ENCODE results near the gene DIP2C. TPM values are rescaled to one million over a fixed set of nuclear protein-coding genes. Genes with fewer than 3 reads are reported as not detected.
"Not testable (repeated sequence)": the region's sequence is repeated elsewhere in the genome, so short reads cannot be mapped to it uniquely, and the experiment has no call there.

DIP2C gene
- total RNA-seq, 3 donors from 2014 or later = 0.20 to 0.27 (median 0.26) TPM

DNA sequence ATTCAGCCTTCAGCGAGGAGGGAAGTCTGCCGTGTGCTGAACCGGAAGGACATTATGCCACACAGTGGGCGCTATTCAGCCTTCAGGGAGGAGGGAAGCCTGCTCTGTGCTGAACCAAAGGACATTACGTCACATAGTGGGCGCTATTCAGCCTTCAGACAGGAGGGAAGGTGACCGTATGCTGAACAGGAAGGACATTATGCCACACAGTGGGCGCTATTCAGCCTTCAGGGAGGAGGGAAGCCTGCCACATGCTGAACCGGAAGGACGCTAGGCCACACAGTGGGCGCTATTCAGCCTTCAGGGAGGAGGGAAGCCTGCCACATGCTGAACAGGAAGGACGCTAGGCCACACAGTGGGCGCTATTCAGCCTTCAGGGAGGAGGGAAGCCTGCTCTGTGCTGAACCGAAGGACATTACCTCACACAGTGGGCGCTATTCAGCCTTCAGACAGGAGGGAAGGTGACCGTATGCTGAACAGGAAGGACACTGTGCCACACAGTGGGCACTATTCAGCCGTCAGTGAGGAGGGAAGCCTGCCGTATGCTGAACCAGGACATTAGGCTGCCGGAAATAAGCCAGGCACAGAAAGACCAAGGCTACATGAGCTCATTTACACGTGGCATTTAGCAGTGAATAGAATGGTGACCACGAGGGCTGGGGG is 294.9 kb downstream of the DIP2C start:
- not testable (repeated sequence) for H3K36me3 Mint-ChIP-seq (ENCODE audit: insufficient read depth); ATAC-seq; H3K4me3 Mint-ChIP-seq; H3K4me1 Mint-ChIP-seq (ENCODE audit: low read depth); H3K27me3 Mint-ChIP-seq (ENCODE audit: low read depth); DNase-seq; H3K9me3 Mint-ChIP-seq

DNA sequence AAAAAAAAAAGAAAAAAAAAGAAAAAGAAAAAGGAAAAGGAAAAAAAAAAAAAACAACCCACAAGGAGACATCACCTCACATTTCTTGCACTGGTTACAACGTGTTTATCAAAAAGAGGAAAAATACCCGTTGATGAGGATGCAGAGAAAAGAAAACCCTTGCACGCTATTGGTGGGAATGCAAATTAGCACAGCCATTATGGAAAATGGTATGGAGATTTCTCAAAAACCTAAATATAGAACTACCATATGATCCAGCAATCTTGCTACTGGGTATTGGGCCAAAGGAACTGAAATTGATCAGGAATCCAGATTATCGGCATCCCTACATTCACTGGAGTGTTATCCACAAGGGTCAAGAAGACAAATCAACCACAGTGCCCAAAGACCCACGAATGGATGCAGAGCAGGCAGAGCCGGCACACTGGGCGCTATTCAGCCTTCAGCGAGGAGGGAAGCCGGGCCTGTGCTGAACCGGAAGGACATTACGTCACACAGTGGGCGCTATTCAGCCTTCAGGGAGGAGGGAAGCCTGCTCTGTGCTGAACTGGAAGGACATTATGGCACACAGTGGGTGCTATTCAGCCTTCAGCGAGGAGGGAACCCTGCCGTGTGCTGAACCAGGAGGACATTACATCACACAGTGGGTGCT is 295.6 kb downstream of the DIP2C start:
- ATAC-seq = no peak
- Mint-ChIP-seq H3K4me3 (no peak overlapping the region), H3K27me3 (ENCODE audit: low read depth) (no peaks in the 10 kb centered on the region), H3K4me1 (ENCODE audit: low read depth) (no peaks in the 10 kb centered on the region), H3K9me3 (no peaks in the 10 kb centered on the region), H3K36me3 (ENCODE audit: insufficient read depth) (no peaks in the 10 kb centered on the region)
- DNase-seq = no peak

DNA sequence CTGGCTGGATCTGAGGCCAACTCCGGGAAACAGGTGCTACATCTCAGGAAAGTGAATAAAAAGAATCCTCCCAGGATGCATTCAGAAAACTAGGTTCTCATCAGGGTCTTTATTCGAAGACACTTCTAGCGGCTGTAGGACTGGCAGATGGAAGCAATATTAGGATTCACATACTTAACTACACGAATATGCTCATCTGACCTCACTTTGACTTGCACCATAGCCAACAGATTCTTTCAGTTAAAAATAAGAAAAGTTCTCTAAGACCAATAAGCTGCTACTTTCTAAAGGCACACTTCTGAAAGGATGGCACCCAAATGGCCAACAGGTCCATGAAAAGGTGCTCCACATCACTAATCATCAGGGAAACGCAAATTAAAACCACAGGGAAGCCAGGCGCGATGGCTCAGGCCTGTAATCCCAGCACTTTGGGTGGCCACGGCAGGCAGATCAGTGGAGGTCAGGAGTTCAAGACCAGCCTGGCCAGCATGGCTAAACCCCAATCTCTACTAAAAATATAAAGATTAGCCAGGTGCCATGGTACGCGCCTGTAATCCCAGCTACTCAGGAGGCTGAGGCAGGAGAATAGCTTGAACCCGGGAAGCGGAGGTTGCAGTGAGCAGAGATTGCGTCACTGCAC is 296.2 kb downstream of the DIP2C start:
- H3K4me3 Mint-ChIP-seq = no peak overlapping the region
- DNase-seq (no peak), ATAC-seq (no peak)
- no peaks in the 10 kb centered on the region for H3K27me3 Mint-ChIP-seq (ENCODE audit: low read depth)
- H3K4me1 Mint-ChIP-seq (ENCODE audit: low read depth) = no peaks in the 10 kb centered on the region
- no peaks in the 10 kb centered on the region for H3K9me3 Mint-ChIP-seq
- no peaks in the 10 kb centered on the region for H3K36me3 Mint-ChIP-seq (ENCODE audit: insufficient read depth)

DNA sequence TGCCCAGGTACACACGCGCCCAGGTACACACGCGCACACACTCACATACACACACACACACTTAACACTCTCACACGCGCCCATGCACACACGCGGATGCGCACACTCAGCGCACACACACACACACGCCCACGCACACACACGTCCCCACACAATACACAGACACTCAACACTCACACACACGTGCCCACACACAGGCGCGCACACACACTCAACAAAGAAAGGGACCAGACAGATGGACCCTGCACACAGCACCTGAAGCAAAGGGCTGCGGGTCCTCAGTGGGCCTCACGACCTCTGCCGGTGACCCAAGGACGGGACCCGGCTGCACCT is 296.8 kb downstream of the DIP2C start:
- Mint-ChIP-seq H3K4me3 (no peak overlapping the region), H3K36me3 (ENCODE audit: insufficient read depth) (no peaks in the 10 kb centered on the region), H3K9me3 (no peaks in the 10 kb centered on the region), H3K27me3 (ENCODE audit: low read depth) (no peaks in the 10 kb centered on the region), H3K4me1 (ENCODE audit: low read depth) (no peaks in the 10 kb centered on the region)
- DNase-seq (no peak), ATAC-seq (no peak)

DNA sequence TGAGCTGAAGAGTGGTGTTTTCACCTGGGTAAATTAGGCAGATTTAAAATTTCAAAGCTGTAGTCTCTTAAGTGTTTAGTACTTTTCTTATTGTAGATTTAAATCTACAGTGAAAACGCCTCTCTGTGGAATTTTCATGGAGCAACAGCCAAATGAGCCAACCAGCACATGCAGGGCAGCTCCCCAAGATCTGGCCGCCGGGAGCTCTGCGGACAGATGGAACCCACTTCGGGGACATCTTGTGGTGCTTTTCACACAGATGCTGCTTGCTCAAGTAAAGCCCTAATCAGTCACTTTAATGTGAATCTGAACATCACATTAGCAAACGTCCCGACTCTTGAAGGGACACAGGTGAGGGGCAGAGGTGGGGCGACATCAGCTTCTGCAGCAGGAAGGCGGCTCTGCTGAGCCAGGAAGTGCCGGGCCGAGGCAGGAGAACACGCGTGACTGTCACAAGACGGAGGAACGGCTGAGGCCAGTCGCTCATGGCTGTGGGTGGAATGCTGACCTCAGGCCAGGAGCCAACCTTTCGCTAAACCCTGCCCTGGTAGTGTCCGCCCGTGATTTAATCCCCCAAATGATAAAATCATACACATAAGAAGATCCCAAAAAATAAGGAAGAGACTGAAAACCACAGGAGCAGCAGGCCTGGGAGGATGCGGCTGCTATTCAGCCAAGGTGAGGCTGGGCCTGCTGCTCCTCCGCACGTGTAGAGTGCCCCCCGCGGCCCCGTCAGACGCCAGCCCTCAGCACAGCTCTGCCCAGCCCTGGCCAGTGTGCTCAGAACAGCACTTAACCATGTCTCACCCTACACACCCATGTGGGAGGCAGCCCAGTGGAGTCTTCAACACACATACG is 297.4 kb downstream of the DIP2C start:
- Mint-ChIP-seq H3K9me3 (no peaks in the 10 kb centered on the region), H3K36me3 (ENCODE audit: insufficient read depth) (no peaks in the 10 kb centered on the region), H3K4me1 (ENCODE audit: low read depth) (no peaks in the 10 kb centered on the region), H3K4me3 (no peak overlapping the region), H3K27me3 (ENCODE audit: low read depth) (no peaks in the 10 kb centered on the region)
- no peak for ATAC-seq
- DNase-seq = no peak

DNA sequence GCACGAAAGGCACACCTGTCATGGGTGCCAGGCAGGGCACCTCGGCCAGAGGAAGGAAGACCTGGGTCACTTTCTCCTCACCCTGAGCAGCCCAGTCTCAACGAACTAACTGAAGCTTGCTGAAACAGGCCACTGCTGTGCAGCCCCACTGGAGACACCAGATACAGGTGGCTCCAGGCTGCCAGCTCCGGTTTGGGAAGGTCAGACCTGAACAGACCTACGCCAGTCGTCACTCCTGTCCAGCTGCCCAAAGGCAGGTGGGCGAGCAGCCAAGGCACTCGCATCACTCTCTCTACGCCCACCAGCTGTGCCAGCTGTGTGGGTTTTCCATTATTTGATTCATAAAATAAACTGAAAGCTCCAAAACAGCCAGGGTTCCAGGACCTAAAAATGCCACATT is 298.2 kb downstream of the DIP2C start:
- Mint-ChIP-seq H3K4me3 (no peak overlapping the region), H3K27me3 (ENCODE audit: low read depth) (no peaks in the 10 kb centered on the region), H3K4me1 (ENCODE audit: low read depth) (no peaks in the 10 kb centered on the region), H3K36me3 (ENCODE audit: insufficient read depth) (no peaks in the 10 kb centered on the region), H3K9me3 (no peaks in the 10 kb centered on the region)
- ATAC-seq (no peak), DNase-seq (no peak)

DNA sequence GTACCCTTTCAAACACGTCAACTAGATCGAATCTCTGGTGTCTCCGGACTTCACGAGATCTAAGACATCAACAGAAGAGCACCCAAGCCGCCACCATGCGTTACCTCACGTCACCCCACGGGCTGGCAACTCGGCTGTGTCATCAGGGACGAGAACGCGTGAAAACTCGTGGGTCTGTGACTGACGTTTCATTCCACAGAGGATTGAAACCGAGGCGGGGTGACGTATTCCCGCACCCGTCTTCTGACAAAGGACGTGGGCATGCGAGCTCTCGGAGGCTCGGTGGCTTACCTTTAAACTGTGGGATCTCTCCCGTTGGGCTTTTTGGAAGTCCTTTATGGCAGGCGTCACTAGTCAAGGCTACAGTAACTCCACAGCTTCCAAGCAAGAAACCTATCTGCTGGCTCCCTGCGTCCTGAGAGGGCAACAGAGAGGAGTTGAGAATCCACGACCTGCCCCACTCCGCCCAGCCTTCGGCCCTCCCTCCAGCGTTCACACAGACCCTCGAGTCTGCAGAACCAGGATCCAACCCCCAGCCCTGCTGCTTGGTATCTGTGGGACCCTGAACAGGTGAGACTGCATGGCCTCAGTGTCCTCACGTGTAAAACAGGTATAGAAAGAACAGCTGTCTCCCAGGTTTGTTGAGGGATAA is 298.9 kb downstream of the DIP2C start:
- Mint-ChIP-seq H3K36me3 (ENCODE audit: insufficient read depth) (no peaks in the 10 kb centered on the region), H3K27me3 (ENCODE audit: low read depth) (no peaks in the 10 kb centered on the region), H3K4me1 (ENCODE audit: low read depth) (no peaks in the 10 kb centered on the region), H3K9me3 (no peaks in the 10 kb centered on the region), H3K4me3 (no peak overlapping the region)
- ATAC-seq (no peak), DNase-seq (no peak)

DNA sequence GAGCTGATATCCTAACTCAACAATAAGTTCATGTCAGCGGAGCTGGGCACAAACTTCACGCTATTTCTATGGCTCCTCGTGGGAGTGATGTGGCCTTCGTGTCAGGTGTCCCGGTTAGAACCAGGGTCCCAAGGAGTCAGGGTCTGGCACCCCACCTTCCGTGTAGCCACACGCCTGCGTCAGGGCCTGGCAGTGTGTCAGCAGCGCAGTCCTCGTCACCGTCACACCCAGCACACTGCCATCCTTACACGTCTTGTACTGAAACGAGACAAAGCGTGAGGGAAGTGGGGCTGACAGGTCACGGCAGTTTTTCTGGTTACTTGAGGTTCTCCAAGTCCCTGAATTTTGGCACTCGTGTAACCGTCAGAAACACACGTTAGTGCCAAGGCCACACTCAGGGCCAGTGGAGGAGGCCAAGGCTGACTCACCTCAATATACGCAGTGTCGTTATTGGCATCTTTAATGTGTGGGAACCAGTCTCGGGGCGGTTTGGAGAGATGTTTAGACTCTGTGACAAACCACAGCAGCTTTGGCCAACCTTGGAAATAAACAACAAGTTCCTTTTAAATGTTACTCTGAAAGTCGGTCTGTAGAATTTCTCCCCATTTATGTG is 299.5 kb downstream of the DIP2C start:
- H3K9me3 Mint-ChIP-seq = no peaks in the 10 kb centered on the region
- H3K4me3 Mint-ChIP-seq = no peak overlapping the region
- H3K4me1 Mint-ChIP-seq (ENCODE audit: low read depth) = no peaks in the 10 kb centered on the region
- no peaks in the 10 kb centered on the region for H3K36me3 Mint-ChIP-seq (ENCODE audit: insufficient read depth)
- DNase-seq (no peak), ATAC-seq (no peak)
- no peaks in the 10 kb centered on the region for H3K27me3 Mint-ChIP-seq (ENCODE audit: low read depth)

DNA sequence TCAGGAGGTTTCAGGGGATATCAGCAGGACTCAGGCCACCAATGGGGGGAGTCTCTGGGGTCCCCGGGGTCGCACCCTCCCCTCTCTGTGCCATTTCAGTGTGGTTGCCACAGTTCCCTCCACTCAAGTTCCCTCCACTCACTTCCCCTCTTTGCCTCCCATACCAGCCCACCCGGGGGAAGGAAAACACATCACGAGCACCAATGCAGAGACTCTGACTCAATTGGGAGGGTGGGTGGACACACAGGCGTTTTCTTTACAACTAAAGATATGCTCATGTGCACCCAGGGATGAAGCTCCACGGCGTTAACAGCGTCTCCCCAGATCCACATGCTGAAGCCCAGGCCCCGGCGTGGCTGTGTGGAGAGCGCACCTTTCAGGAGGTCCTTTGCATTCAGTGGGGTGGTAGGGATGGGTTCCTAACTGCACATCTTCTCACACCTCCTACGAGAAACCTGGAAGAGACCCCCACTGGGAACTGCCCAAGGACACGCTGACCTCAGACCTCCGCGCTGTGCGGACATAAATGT is 300.1 kb downstream of the DIP2C start:
- no peaks in the 10 kb centered on the region for H3K27me3 Mint-ChIP-seq (ENCODE audit: low read depth)

DNA sequence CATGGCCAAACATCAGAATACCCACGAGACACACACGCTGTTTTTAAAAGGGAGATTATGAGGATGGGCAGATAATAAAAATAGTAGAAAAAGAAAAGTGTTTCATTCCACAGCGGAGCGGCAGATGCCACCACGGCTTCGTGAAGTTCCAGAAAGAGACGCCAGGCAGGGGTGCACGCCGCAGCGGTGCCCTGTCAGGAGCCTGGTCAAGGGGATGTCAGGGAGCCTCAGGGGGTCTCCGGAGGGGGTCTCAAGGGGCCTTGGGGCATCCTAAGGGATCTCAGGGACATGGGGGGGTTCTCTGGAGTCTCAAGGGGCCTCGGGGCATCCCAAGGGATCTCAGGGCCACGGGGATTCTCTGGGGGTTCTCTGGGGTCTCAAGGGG is 300.8 kb downstream of the DIP2C start:
- Mint-ChIP-seq H3K36me3 (ENCODE audit: insufficient read depth) (no peaks in the 10 kb centered on the region), H3K9me3 (no peaks in the 10 kb centered on the region), H3K27me3 (ENCODE audit: low read depth) (no peaks in the 10 kb centered on the region), H3K4me3 (no peak overlapping the region), H3K4me1 (ENCODE audit: low read depth) (no peaks in the 10 kb centered on the region)
- DNase-seq (no peak), ATAC-seq (no peak)

More for the DNA sequence above, 300.1 kb downstream of the DIP2C start:
- Mint-ChIP-seq H3K4me1 (ENCODE audit: low read depth) (no peaks in the 10 kb centered on the region), H3K36me3 (ENCODE audit: insufficient read depth) (no peaks in the 10 kb centered on the region), H3K9me3 (no peaks in the 10 kb centered on the region), H3K4me3 (no peak overlapping the region)
- ATAC-seq (no peak), DNase-seq (no peak)

DNA sequence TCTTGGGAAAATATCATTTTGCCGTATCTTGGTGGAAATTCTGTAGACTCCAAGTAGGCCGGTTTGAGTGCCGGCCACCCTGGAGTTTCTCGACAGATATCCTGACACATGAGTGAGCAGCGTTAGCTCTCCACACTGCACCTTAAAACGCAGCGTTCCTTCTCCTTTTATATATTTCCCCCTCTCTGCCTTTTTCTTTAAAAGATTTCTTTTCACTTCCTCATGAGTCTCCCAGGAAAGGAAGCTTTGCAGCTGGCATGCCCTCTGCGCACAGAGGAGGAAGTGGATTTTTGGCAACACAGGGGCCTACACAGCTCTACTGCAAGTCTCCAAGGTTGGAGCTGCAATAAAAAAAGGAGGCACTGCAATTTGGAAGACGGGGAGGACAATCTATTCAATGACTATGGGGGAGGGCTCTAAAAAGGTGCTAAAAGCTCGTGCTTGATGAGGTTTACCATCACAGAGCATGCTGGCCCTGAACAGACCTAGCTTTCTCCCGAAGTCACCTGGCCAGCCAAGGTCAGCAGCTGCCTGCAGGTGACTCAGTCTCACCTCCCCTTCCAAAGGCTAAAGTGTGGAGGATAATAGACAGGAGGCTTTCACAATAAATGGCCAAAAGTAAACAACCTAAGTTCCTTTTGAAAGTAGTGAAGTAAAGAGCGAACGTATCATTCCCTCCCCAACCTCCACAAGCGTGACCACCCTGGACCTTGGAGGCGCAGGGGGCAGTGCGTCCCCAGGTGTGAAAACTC is 301.4 kb downstream of the DIP2C start:
- no peaks in the 10 kb centered on the region for H3K9me3 Mint-ChIP-seq
- H3K4me1 Mint-ChIP-seq (ENCODE audit: low read depth) = no peaks in the 10 kb centered on the region
- ATAC-seq (no peak), DNase-seq (no peak)
- H3K27me3 Mint-ChIP-seq (ENCODE audit: low read depth) = no peaks in the 10 kb centered on the region
- H3K36me3 Mint-ChIP-seq (ENCODE audit: insufficient read depth) = no peaks in the 10 kb centered on the region
- no peak overlapping the region for H3K4me3 Mint-ChIP-seq

DNA sequence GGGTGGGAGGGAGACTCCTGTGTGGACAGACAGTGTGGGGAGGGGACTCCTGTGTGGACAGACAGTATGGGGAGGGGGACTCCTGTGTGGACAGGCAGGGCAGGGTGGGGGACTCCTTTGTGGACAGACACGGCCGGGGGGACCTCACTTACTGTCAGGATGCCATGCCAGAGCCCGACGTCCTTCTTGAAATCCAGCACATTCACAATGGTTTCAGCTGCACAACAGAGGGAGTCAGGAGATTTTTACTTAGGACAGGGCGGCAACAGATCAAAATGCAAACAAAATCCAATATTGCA is 301.9 kb downstream of the DIP2C start:
- DNase-seq (no peak), ATAC-seq (no peak)
- H3K27me3 Mint-ChIP-seq (ENCODE audit: low read depth) = no peaks in the 10 kb centered on the region
- no peaks in the 10 kb centered on the region for H3K36me3 Mint-ChIP-seq (ENCODE audit: insufficient read depth)
- no peak overlapping the region for H3K4me3 Mint-ChIP-seq
- no peaks in the 10 kb centered on the region for H3K9me3 Mint-ChIP-seq
- no peaks in the 10 kb centered on the region for H3K4me1 Mint-ChIP-seq (ENCODE audit: low read depth)

DNA sequence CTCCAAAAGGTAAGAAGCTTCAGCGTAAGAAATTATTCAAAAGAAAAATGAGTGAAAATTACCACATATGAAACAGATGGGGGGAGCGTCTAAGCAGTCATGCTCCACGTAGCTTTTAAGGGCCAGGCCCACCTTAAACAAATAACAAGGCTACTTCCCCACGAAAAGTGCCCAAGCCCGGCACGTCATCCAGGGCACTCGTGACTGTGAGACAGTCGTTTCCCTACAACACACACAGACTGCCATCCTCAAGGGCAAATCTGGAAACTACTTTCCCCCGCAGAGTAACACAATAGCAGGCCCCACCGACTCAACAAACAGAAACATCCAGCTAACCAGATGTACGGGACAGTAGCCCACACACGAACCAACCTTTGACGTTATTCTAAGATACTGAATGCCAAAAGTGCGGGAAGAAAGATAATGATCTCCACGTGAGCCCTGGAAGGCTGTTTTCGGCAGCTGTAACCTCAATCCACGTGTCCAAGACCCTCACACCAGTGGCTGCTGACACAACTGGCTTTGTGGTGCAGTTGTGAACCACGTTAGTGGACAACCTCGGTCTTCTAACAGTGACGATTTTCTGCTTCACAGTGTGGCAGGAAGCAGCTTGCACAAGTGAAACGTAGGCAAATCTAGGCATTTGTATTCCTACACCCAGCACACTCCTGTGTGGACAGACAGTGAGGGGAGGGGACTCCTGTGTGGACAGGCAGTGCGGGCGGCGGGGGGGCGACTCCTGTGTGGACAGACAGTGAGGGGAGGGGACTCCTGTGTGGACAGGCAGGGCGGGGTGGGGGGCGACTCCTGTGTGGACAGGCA is 302.5 kb downstream of the DIP2C start:
- no peak for ATAC-seq
- H3K9me3 Mint-ChIP-seq = peaks cover under 1% of the 10 kb centered on the region
- no peak overlapping the region for H3K4me3 Mint-ChIP-seq

More for the DNA sequence above, 302.5 kb downstream of the DIP2C start:
- DNase-seq = no peak
- Mint-ChIP-seq H3K36me3 (ENCODE audit: insufficient read depth) (peaks cover 1% of the 10 kb centered on the region), H3K4me1 (ENCODE audit: low read depth) (peaks cover 2% of the 10 kb centered on the region), H3K27me3 (ENCODE audit: low read depth) (no peaks in the 10 kb centered on the region)
